GM19452 (cell line): ENCODE data around the gene TEX11.
"Not testable (repeated sequence)": the region's sequence is repeated elsewhere in the genome, so short reads cannot be mapped to it uniquely, and the experiment has no call there.

Source experiments
- ATAC-seq: cut with Tn5 transposase; IDR thresholded peaks from one replicate; pipeline ENCODE4 v1.9.1; 2021; ENCODE audit not compliant: unreplicated experiment

TEX11 gene

GRCh38 chrX:70605352-70605751 is 303.2 kb downstream of the TEX11 start:
- ATAC-seq = no peak

DNA sequence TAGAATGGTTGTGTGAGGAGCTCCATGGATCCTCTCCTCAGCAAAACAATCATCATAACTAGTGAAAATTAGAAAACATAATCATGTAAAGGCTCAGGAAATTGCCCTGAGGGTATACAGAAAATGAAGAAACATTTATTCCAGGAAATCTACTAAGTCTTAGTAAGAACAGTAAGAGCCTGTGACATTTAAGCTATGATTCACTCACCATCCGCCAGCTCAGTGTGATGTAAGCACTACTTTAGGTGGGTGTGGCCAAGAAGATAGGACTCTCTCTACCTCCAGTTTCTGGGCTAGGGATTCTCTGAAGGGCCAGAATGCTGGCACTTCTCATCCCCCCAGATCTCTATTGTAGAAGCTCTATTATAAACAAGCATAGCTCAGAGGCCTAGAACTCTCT is 316.4 kb downstream of the TEX11 start:
- ATAC-seq = no peak

DNA sequence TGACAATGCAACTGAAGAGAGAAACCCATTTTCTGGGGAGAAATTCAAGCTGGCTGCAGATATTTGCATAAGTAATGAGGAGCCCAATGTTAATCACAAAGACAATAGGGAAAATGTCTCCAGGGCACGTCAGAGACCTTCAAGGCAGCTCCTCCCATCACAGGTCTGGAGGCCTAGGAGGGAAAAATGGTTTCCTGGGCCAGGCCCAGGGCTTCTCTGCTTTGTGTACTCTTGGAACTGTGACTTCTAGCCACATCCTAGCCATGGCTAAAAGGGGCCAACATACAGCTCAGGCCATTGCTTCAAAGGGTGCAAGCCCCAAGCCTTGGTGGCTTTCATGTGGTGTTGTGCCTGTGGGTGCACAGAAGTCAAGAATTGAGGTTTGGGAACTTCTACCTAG is 321.4 kb downstream of the TEX11 start:
- not testable (repeated sequence) for ATAC-seq

DNA sequence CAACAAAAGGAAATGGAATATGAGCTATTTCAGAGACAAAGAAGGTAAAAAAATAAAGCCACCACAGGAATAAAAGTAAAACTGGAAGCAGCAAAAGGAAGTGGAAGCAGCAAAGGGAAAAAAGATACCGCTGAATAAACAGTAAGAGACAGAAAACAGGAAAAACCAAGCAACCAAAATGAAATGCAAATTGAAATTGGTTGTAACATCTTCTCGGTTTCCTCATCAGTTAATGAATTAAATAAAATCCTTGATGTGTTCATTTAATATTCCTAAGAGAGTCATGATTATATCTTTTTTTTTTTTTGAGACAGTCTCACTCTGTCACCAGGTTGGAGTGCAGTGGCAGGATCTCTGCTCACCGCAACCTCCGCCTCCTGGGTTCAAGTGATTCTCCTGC is 331.1 kb downstream of the TEX11 start:
- ATAC-seq = no peak

GRCh38 chrX:70569922-70570576 is 338.5 kb downstream of the TEX11 start:
- not testable (repeated sequence) for ATAC-seq

GRCh38 chrX:70554948-70555347 is 353.6 kb downstream of the TEX11 start:
- ATAC-seq = no peak

GRCh38 chrX:70554523-70554922 is 354.0 kb downstream of the TEX11 start:
- ATAC-seq = no peak

- ATAC-seq = no peak
Observed at GRCh38 chrX:70554081-70554480, 354.4 kb downstream of the TEX11 start.

DNA sequence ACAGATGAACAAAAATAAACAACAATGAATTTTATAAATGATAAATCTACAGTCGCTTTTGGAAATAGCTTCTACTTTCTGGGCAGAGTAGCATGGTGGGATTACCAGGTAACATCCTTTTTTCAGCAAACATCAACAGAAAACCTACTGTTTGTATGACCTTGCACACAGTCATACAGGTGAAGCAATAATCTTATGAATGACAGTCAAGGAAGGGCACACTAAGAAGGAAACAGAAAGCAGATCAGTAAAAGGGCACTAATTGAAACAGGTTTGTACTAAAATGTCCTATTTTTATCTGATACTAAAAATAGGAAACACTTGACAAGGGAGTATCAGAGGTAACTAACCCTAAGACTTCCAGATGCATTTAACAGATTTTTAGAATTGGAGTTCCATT is 355.0 kb downstream of the TEX11 start:
- peak; percentile 79 for ATAC-seq

DNA sequence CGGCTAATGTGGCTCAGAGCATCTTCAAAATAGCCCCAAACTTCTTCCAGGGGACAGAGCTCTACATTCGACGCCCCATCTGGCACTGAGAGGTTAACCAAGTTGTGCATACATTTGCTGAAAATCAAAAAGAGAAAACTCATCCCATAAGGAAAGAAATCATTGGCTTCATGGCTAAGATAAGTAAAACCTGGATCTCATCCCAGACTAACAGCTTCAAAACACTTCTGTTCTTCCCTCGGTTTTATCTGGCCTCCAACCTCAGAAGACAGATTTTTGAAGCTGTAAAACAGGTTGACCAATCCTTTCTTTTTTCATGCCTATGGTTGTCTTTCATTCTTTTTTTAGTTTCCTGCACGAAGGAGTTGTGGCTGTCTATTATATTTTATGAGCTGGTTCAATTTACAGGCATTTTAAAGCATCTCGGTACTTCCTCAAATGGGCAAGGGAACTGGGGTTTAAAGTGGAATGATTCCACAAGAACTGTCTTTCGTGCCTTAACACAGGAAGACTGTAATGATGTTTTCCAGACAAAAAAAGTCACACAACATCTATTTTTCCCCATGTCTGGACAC is 356.3 kb downstream of the TEX11 start:
- no peak for ATAC-seq

- ATAC-seq = no peak
Observed at GRCh38 chrX:70549429-70549828, 359.1 kb downstream of the TEX11 start.

DNA sequence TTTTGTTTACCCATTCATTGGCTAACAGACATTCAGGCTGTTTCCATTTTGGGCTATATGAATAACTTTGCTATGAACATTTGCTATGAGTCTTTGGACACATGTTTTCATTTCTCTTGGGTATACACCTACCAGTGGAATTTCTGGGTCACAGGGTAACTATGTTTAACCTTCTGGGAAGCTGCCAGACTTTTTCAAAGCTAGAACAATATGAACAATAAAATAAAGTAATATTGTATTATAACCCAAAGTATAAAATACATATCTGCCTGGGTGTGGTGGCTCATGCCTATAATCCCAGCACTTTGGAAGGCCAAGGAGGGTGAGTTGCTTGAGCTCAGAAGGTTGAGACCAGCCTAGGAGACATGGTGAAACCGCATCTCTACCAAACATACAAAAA is 373.3 kb downstream of the TEX11 start:
- ATAC-seq = no peak

GRCh38 chrX:70527610-70528345 is 380.7 kb downstream of the TEX11 start:
- no peak for ATAC-seq

DNA sequence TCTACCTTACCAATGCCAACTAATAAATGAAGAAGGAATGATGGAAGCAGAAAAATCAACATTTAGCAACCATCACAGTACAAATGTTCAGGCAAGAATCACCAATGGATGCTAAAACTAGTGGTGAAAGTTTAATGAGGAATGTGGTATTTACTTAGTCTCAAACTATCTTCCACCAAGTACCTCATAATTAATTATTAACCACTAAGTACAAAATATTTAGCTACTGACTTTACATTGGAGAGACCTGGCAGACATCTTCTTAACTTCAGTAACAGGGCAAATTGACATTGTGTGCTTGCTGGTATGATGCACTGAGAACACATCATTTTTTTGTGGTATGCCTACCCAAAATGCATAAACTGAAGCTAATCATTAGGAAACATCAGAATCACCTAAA is 381.5 kb downstream of the TEX11 start:
- no peak for ATAC-seq

DNA sequence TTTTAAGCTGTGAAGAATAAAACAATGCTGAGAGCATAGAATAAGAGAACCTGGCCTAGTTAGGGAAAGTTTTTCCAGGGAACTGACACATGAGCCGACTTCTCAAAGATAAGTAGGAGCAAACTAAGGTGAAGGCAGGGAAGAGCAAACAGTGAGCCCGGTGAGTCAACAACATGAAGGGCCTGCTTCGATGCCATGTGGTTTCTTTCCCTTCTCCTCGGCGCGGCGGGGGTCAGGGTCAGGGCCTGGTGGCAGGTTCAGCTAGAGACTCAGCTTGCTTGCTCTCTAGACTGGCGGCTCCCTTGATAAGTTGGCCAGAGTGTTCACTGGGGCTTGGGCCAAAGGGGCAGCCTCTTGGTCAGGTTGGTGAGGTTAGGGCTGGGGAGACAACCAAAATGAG is 382.8 kb downstream of the TEX11 start:
- ATAC-seq = no peak

- not testable (repeated sequence) for ATAC-seq
Observed at GRCh38 chrX:70515692-70516091, 392.8 kb downstream of the TEX11 start.

GRCh38 chrX:70515270-70515669 is 393.2 kb downstream of the TEX11 start:
- ATAC-seq = not testable (repeated sequence)

DNA sequence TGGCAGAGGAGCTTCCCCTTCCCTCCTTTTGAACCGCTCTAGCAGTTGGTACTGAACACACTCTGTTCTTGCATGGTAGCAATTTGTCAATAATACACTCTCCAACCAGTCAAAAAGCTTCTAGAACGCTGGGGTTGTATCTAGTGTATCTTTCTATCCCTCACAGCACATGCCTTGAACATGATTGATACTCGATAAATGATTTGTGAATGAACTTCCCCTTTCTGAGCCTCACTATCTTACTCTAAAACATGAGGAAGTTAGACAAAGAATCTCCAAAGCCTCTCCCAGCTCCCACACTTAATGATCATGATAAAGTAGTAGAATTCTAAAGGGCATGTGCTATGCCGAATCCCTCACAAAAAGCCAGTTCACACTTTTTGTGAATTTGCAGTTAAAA is 399.4 kb downstream of the TEX11 start:
- ATAC-seq = peak; percentile 37

- peak; percentile 60 for ATAC-seq
Observed at GRCh38 chrX:70508296-70508911, 400.1 kb downstream of the TEX11 start.

GRCh38 chrX:70505451-70505841 is 403.1 kb downstream of the TEX11 start:
- no peak for ATAC-seq

DNA sequence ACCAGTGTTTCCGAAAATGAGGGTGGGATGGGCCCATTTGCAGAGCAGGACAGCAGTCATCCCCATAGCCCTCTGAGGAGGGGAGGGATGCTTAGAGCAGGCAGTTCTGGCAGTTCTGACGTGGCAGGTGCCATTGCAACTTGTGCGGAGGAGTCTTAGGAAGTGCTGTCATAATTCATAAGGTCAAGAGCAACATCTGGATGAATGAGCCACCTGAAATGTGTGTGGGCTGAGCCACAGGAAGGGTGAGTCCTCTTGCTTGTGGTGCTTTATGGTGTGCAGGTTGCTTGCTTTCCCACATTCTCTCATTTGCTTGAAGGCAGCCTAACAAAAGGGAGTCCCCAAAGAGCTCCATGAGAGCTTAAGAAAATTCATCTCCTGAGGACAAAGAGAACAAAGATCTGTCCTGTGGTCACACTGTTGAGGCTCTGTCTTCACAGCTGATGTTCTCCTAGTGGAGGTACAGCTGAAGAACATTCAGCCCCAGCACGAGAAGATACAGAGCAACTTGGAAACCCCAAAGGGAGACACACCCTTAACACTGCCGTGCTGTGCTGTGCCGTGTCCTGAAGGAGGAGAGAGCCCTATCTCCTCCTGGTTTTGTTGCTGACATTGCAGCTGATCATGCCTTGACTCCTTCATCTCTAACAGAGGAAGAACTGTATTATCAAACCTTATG is 403.6 kb downstream of the TEX11 start:
- ATAC-seq = no peak
